PC-9 (cell line): Measurements from ENCODE around the gene SPG11.

ENCODE experiments used
- EZH2 ChIP-seq: fragments of 200-600 bp; sonication (generic); IDR thresholded peaks from 2 replicates; pipeline ENCODE4 v1.8.0; 2017; ENCODE audit warnings: antibody characterized with exemption, low read depth
- TF ChIP-seq, protein P1 (sequence below): fragments of 200-600 bp; sonication (generic); conservative IDR thresholded peaks from 2 replicates; pipeline ENCODE4 v1.6.1; 2017; ENCODE audit warnings: mixed run types, antibody characterized with exemption, mild to moderate bottlenecking, moderate library complexity

DNA sequence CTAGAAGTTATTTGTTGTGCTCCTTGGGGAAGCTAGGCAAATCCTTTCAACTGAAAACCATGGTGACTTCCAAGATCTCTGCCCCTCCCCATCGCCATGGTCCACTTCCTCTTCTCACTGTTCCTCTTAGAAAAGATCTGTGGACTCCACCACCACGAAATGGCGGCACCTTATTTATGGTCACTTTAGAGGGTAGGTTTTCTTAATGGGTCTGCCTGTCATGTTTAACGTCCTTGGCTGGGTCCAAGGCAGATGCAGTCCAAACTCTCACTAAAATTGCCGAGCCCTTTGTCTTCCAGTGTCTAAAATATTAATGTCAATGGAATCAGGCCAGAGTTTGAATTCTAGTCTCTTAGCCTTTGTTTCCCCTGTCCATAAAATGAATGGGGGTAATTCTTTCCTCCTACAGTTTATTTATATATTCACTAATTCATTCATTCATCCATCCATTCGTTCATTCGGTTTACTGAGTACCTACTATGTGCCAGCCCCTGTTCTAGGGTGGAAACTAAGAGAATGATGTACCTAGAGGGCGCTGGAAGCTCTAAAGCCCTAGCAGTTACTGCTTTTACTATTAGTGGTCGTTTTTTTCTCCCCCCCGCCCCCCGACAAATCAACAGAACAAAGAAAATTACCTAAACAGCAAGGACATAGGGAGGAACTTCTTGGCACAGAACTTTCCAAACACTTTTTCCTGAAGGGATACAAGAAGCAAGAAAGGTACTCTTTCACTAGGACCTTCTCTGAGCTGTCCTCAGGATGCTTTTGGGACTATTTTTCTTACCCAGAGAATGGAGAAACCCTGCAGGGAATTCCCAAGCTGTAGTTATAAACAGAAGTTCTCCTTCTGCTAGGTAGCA lies 47.0 kb upstream of the SPG11 start:
- TF ChIP-seq, protein P1, sequence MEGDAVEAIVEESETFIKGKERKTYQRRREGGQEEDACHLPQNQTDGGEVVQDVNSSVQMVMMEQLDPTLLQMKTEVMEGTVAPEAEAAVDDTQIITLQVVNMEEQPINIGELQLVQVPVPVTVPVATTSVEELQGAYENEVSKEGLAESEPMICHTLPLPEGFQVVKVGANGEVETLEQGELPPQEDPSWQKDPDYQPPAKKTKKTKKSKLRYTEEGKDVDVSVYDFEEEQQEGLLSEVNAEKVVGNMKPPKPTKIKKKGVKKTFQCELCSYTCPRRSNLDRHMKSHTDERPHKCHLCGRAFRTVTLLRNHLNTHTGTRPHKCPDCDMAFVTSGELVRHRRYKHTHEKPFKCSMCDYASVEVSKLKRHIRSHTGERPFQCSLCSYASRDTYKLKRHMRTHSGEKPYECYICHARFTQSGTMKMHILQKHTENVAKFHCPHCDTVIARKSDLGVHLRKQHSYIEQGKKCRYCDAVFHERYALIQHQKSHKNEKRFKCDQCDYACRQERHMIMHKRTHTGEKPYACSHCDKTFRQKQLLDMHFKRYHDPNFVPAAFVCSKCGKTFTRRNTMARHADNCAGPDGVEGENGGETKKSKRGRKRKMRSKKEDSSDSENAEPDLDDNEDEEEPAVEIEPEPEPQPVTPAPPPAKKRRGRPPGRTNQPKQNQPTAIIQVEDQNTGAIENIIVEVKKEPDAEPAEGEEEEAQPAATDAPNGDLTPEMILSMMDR = no peak; the same call in 1 of the 2 replicates
- TF ChIP-seq EZH2 = no peak
